WI38 (cell line): ENCODE results near the gene WNK4.

Source experiments
- H3K4me3 ChIP-seq: 2 replicates; pipeline ENCODE4 v1.5.1; 2011; ENCODE audit warnings: low read depth, mild to moderate bottlenecking, control low read depth, low read length
- CTCF ChIP-seq: IDR thresholded peaks from 2 replicates; pipeline ENCODE4 v1.5.1; 2012; ENCODE audit warnings: low read depth, mild to moderate bottlenecking, control low read depth, low read length

Gene WNK4

GRCh38 chr17:42774066-42774745, 6.2 kb upstream of the WNK4 start:
- peak overlapping the region; percentile 79 for H3K4me3 ChIP-seq
- no peak for TF ChIP-seq CTCF

DNA sequence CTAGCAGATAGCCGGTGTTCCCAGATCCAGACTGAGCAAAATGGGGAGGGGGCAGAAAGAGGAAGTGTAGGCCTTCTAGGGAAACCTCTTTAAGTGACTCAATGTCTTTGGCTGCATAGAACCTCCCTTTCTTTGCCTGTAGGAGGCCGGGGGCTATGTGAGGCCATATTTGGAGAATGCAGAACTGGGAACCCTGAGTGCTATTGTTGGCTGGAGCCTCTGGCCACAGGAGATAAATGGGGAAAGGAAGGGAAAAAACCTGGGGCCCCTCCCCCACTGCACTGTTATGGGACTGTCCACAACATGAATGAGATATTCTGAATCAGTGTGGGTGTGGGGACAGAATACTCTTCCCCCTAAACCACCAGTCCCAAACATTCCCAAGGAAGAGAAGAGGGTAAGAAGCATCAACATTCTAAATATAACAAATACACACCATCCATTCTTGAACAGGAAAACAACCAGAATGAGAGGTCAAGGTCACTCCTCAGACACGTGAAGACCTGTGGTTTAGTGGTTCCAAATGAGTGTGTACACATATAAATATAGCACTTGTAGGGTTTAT, 4.8 kb upstream of the WNK4 start:
- no peak overlapping the region for H3K4me3 ChIP-seq
- TF ChIP-seq CTCF = no peak

GRCh38 chr17:42778570-42778969, 1.8 kb upstream of the WNK4 start:
- H3K4me3 ChIP-seq = no peak overlapping the region
- TF ChIP-seq CTCF = no peak

DNA sequence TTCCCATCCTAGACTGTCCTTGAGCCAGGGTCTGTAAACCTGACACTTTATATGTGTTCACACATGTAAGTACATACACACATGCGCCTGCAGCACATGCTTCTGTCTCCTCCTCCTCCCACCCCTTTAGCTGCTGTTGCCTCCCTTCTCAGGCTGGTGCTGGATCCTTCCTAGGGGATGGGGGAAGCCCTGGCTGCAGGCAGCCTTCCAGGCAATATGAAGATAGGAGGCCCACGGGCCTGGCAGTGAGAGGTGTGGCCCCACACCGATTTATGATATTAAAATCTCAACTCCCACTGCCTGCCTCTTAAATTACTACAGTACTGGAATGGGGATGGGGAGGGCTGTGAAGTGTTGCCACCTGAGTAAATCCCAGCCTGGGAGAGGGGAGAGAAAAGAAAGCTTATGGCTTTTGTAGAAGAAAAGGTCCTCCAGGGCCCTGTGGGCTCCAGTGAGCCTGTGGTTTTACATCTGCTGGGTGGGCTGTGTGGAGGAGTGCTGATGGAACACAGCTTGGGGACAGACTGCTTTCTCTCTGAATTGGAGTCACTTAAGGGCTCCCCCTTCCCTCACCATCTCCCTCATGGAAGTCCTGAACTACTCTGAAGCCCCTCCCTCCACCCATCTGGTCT, 990 bp upstream of the WNK4 start:
- H3K4me3 ChIP-seq = no peak overlapping the region
- no peak for TF ChIP-seq CTCF

DNA sequence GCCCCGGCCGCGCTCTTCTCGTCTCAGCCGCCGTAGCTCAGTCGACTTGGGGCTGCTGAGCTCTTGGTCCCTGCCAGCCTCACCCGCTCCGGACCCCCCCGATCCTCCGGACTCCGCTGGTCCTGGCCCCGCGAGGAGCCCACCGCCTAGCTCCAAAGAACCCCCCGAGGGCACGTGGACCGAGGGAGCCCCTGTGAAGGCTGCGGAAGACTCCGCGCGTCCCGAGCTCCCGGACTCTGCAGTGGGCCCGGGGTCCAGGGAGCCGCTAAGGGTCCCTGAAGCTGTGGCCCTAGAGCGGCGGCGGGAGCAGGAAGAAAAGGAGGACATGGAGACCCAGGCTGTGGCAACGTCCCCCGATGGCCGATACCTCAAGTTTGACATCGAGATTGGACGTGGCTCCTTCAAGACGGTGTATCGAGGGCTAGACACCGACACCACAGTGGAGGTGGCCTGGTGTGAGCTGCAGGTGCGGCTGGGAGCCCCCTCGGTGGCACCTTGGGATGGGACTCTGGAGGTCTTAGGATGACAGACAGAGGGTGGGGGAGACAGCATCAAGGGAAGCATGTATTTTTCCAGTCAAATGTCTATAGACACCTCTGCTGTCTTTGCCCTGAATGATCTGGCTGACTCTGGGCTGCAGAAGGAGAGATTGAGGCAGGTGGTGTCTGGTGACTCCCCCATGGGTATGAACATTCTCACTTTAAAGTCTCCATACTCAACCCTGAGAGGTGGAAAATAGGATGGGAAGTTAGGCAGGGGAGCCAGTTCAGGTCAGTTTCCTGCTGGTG, 635 bp downstream of the WNK4 start:
- no peak for TF ChIP-seq CTCF
- H3K4me3 ChIP-seq = peak overlapping the region; percentile 68

DNA sequence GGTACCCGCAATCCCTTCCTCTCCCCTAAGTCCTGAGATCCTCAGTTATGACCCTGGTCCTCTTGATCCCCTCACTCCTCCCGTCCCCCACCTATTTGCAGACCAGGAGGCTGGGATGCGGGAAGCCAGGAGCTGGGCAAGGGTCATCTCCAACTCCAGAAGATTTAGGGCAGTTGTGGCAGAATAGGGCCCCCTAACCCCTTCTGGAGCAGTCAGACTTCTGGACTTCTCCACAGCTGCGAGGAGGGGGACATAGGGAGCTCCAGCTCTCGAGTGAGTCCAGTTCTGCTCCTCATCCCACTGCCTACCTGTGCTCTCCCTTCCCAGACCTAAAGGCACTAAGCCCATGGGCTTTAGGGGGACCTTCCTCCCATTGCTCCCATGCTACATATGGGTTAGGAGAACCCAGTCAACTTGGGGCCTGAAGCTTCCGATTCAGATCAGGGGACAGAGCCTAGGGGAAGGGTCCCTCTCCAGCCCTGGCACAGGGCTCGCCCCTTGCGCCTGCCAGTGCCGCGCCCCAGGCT, 1.3 kb downstream of the WNK4 start:
- peak overlapping the region; percentile 68 for H3K4me3 ChIP-seq
- no peak for TF ChIP-seq CTCF
